Gastrocnemius medialis (tissue), 4 donors: ENCODE measurements around the gene NTRK1.

Experiments used
- POLR2A ChIP-seq, 2 donors: fragments of 450-650 bp; IDR thresholded peaks; one replicate each; pipeline ENCODE4 v1.6.1; 2017; ENCODE audit warnings: antibody characterized with exemption in 2 of 2, mild to moderate bottlenecking in 2 of 2, moderate library complexity in 2 of 2
- TF ChIP-seq, protein P1 (sequence below), 5 experiments: fragments of 450-650 bp in 3 of 5; fragments of 200-600 bp in 2 of 5; sonication (generic) in 2 of 5; IDR thresholded peaks in 4 of 5; conservative IDR thresholded peaks in 1 of 5; 1 replicate in 4 of 5; 2 replicates in 1 of 5; pipeline ENCODE4 v1.5.1; 2016 to 2019; ENCODE audit warnings: antibody characterized with exemption in 5 of 5, mild to moderate bottlenecking in 3 of 5, moderate library complexity in 3 of 5

DNA sequence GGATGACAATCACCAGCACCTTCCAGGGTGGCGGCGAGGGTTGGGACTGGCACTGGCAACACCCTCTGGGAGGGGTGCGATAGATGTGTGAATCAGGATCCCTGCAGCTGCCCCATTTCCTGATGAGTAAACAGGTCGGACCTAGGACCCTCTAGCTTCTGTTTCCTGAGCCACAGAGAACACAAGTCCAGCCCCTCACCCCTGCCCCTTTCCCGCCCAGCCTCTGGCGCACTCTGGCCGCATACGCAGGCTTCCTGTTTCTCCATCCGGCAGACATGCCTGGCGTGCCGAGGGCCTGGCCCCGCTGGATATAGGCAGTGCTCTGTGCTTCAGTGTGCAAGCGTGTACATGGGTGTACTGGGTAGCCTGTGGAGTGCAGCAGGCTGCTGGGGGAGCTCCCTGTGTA, 37.5 kb downstream of the NTRK1 start:
- TF ChIP-seq POLR2A (IDR thresholded peaks at IDR 0.05), result no peak
- TF ChIP-seq, protein P1, sequence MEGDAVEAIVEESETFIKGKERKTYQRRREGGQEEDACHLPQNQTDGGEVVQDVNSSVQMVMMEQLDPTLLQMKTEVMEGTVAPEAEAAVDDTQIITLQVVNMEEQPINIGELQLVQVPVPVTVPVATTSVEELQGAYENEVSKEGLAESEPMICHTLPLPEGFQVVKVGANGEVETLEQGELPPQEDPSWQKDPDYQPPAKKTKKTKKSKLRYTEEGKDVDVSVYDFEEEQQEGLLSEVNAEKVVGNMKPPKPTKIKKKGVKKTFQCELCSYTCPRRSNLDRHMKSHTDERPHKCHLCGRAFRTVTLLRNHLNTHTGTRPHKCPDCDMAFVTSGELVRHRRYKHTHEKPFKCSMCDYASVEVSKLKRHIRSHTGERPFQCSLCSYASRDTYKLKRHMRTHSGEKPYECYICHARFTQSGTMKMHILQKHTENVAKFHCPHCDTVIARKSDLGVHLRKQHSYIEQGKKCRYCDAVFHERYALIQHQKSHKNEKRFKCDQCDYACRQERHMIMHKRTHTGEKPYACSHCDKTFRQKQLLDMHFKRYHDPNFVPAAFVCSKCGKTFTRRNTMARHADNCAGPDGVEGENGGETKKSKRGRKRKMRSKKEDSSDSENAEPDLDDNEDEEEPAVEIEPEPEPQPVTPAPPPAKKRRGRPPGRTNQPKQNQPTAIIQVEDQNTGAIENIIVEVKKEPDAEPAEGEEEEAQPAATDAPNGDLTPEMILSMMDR (IDR thresholded peaks at IDR 0.05 in 4 of 5, conservative IDR thresholded peaks at IDR 0.05 in 1 of 5), result no peak
